GM13976 (cell line): ENCODE data around the gene LMNB1.

Source experiments
- DNase-seq: peaks from one replicate; pipeline ENCODE4 v3.0.0; 2012; ENCODE audit warnings: low spot score
- in situ Hi-C: fragments of 300-500 bp; cut with MboI; formaldehyde crosslinking; loops from one replicate; pipeline ENCODE4 v1.12.0; 2022; ENCODE audit warnings: low sequenced_read_pairs, mixed read lengths, inconsistent platforms; ENCODE audit not compliant: unreplicated experiment
- TF ChIP-seq, protein P1 (sequence below): IDR thresholded peaks from 2 replicates; pipeline ENCODE4 v1.5.1; 2012; ENCODE audit warnings: borderline replicate concordance, mild to moderate bottlenecking; ENCODE audit not compliant: insufficient read depth; ENCODE audit errors: extremely low read depth, missing control alignments, control extremely low read depth

The LMNB1 gene

GRCh38 chr5:126744836-126745235 is 32.1 kb upstream of the LMNB1 start:
- in situ Hi-C loops: no loop called here
- TF ChIP-seq, protein P1, sequence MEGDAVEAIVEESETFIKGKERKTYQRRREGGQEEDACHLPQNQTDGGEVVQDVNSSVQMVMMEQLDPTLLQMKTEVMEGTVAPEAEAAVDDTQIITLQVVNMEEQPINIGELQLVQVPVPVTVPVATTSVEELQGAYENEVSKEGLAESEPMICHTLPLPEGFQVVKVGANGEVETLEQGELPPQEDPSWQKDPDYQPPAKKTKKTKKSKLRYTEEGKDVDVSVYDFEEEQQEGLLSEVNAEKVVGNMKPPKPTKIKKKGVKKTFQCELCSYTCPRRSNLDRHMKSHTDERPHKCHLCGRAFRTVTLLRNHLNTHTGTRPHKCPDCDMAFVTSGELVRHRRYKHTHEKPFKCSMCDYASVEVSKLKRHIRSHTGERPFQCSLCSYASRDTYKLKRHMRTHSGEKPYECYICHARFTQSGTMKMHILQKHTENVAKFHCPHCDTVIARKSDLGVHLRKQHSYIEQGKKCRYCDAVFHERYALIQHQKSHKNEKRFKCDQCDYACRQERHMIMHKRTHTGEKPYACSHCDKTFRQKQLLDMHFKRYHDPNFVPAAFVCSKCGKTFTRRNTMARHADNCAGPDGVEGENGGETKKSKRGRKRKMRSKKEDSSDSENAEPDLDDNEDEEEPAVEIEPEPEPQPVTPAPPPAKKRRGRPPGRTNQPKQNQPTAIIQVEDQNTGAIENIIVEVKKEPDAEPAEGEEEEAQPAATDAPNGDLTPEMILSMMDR: no peak
- no peak for DNase-seq

GRCh38 chr5:126745259-126745992 is 31.5 kb upstream of the LMNB1 start:
- TF ChIP-seq, protein P1: no peak
- in situ Hi-C loops: no loop called here
- DNase-seq: no peak

GRCh38 chr5:126746290-126746689 is 30.6 kb upstream of the LMNB1 start:
- DNase-seq: no peak
- in situ Hi-C loops: no loop called here

GRCh38 chr5:126752081-126752785 is 24.7 kb upstream of the LMNB1 start:
- TF ChIP-seq, protein P1: no peak
- no peak for DNase-seq
- in situ Hi-C loops: no loop called here

More at GRCh38 chr5:126746290-126746689, 30.6 kb upstream of the LMNB1 start:
- TF ChIP-seq, protein P1: no peak

DNA sequence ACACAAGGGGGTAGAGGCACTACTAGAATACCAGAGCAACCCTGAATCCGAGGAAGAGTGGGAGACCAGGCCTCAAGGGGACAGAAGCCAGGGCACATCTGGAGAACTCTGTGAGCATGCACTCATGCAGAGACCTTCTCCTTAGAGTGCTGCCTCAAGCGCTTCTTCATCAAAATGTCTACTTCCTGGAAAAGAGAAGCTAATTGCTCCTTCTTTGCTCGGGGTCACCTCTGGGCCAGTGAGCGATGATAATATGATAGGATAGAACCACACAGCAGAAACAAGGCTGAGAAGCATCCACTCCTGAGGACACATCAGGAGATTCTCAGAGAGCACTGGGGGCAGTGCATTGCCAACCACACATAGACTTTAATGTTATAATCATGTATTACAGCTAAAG is 23.7 kb upstream of the LMNB1 start:
- no peak for DNase-seq
- in situ Hi-C loops: no loop called here

DNA sequence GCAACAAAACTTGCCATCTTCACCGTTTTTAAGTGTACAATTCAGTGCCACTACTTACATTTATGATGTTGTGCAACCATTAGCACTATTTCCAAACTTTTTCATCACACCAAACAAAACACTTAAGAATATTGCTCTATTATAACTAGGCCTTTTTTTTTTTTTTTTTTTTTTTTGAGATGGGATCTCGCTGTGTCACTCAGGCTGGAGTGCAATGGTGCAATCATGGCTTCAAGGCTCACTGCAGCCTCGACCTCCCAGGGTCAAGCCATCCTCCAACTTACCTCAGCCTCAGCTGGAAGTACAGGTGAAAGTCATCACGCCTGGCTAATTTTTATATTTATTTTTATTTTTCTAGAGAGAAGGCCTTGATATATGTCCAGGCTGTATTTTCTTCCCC is 22.3 kb upstream of the LMNB1 start:
- in situ Hi-C loops: no loop called here
- TF ChIP-seq, protein P1: no peak
- no peak for DNase-seq

More for the DNA sequence above, 23.7 kb upstream of the LMNB1 start:
- TF ChIP-seq, protein P1: no peak
